ENCODE results near the gene PDE4B.

GRCh38 chr1:65872301-65872700 lies 79.6 kb downstream of the PDE4B start:
- TF ChIP-seq POLR2A (IDR thresholded peaks at IDR 0.05): no peak
- no peak for TF ChIP-seq POLR2AphosphoS5 (IDR thresholded peaks at IDR 0.05)

All from sigmoid colon (tissue), 4 donors.